Renal pelvis (tissue), 4 donors: Measurements from ENCODE around the gene USH1C. TPM values are rescaled to one million over a fixed set of nuclear protein-coding genes. Genes with fewer than 3 reads are reported as not detected.

ENCODE experiments used
- DNase-seq: peaks from one replicate; pipeline ENCODE4 v3.0.0-alpha.2; 2013
- polyA plus RNA-seq, 3 donors: library from polyadenylated mRNA; unstranded; fragments of 120-200 nt; gene quantifications; one replicate each; pipeline ENCODE4 v1.2.1, GENCODE V29; 2013; ENCODE audit not compliant: insufficient read length in 3 of 3

The USH1C gene
- polyA plus RNA-seq, 3 donors, result 68.8 to 100 (median 90.2) TPM

GRCh38 chr11:17551347-17552040 is 7.3 kb upstream of the USH1C start:
- no peak for DNase-seq

- no peak for DNase-seq
Measured at GRCh38 chr11:17550450-17551346, 6.5 kb upstream of the USH1C start.

GRCh38 chr11:17548444-17548843 is 4.2 kb upstream of the USH1C start:
- no peak for DNase-seq

- DNase-seq, result no peak
Measured at GRCh38 chr11:17547932-17548331, 3.7 kb upstream of the USH1C start.

- no peak for DNase-seq
Measured at GRCh38 chr11:17547051-17547577, 2.9 kb upstream of the USH1C start, which contains the start of gene OTOG. Gene OTOG, plus strand, starts transcription at chr11:17547259. Its CDS starts 114 bp downstream, at chr11:17547373.

GRCh38 chr11:17546240-17546639 is 2.0 kb upstream of the USH1C start:
- DNase-seq, result no peak

- DNase-seq, result no peak
Measured at GRCh38 chr11:17543574-17544180, 539 bp downstream of the USH1C start.

GRCh38 chr11:17543041-17543440 is 1.2 kb downstream of the USH1C start:
- DNase-seq, result no peak

GRCh38 chr11:17542249-17542648 is 2.0 kb downstream of the USH1C start:
- no peak for DNase-seq

GRCh38 chr11:17541330-17541885 is 2.8 kb downstream of the USH1C start:
- DNase-seq, result no peak

- no peak for DNase-seq
Measured at GRCh38 chr11:17540807-17541206, 3.4 kb downstream of the USH1C start.

GRCh38 chr11:17538731-17539130 is 5.5 kb downstream of the USH1C start:
- no peak for DNase-seq

GRCh38 chr11:17538054-17538453 is 6.2 kb downstream of the USH1C start:
- DNase-seq, result no peak

GRCh38 chr11:17537261-17537660 is 7.0 kb downstream of the USH1C start:
- DNase-seq, result no peak

- DNase-seq, result no peak
Measured at GRCh38 chr11:17535488-17535887, 8.7 kb downstream of the USH1C start.

- no peak for DNase-seq
Measured at GRCh38 chr11:17533778-17534415, 10.3 kb downstream of the USH1C start.

- no peak for DNase-seq
Measured at GRCh38 chr11:17533341-17533740, 10.9 kb downstream of the USH1C start.

- no peak for DNase-seq
Measured at GRCh38 chr11:17532784-17533183, 11.4 kb downstream of the USH1C start.

GRCh38 chr11:17531636-17532113 is 12.5 kb downstream of the USH1C start:
- DNase-seq, result no peak

GRCh38 chr11:17531071-17531600 is 13.1 kb downstream of the USH1C start:
- DNase-seq, result no peak

GRCh38 chr11:17529844-17530185 is 14.4 kb downstream of the USH1C start:
- DNase-seq, result no peak
